HepG2 (cell line): ENCODE results near the gene CDH2. TPM values are rescaled to one million over a fixed set of nuclear protein-coding genes. Genes with fewer than 3 reads are reported as not detected.

Experiments
- BCL6 ChIP-seq: IDR thresholded peaks from 2 replicates; pipeline ENCODE4 v1.6.1; 2016; ENCODE audit warnings: missing genetic modification reagents, missing compliant biosample characterization
- BCLAF1 ChIP-seq: fragments of 450-650 bp; IDR thresholded peaks from 2 replicates; pipeline ENCODE4 v1.6.1; 2017; ENCODE audit warnings: mild to moderate bottlenecking
- CREM ChIP-seq, 2 experiments: sonication (generic) in 1 of 2; formaldehyde crosslinking in 1 of 2; IDR thresholded peaks; 2 replicates each; pipeline versions ENCODE4 v1.4.0 to v1.6.1; 2016 to 2020; ENCODE audit warnings: antibody characterized with exemption in 1 of 2, mild to moderate bottlenecking in 1 of 2, missing genetic modification reagents in 1 of 2
- EHMT2 ChIP-seq: fragments of 200-600 bp; sonication (generic); IDR thresholded peaks from 2 replicates; pipeline ENCODE4 v1.7.0; 2017; ENCODE audit warnings: antibody characterized with exemption, low read depth, low read length, borderline replicate concordance
- EP300 ChIP-seq, 3 experiments: sonication (generic) in 1 of 3; formaldehyde crosslinking in 1 of 3; IDR thresholded peaks; 2 replicates each; pipeline versions ENCODE4 v1.5.1 to v1.6.1; 2011 to 2020; ENCODE audit warnings: low read depth in 2 of 3, low read length in 2 of 3, borderline replicate concordance in 1 of 3, improper control_type of control experiment in 1 of 3, mild to moderate bottlenecking in 1 of 3, missing genetic modification reagents in 1 of 3, moderate library complexity in 1 of 3
- HNF4G ChIP-seq, 2 experiments: sonication (generic) in 1 of 2; formaldehyde crosslinking in 1 of 2; IDR thresholded peaks; 2 replicates each; pipeline versions ENCODE4 v1.4.0 to v1.6.1; 2011 to 2020; ENCODE audit warnings: borderline replicate concordance in 2 of 2, low read depth in 2 of 2, mild to moderate bottlenecking in 2 of 2, low read length in 1 of 2, missing genetic modification reagents in 1 of 2, moderate library complexity in 1 of 2
- KLF13 ChIP-seq: sonication (generic); formaldehyde crosslinking; IDR thresholded peaks from 2 replicates; pipeline ENCODE4 v1.4.0; 2020; ENCODE audit warnings: mild to moderate bottlenecking, missing genetic modification reagents
- MED1 ChIP-seq: sonication (generic); formaldehyde crosslinking; IDR thresholded peaks from 2 replicates; pipeline ENCODE4 v1.4.0; 2020; ENCODE audit warnings: missing genetic modification reagents
- MYNN ChIP-seq: sonication (generic); formaldehyde crosslinking; IDR thresholded peaks from 2 replicates; pipeline ENCODE4 v1.4.0; 2020; ENCODE audit warnings: mild to moderate bottlenecking, low read depth, missing genetic modification reagents
- NR2F6 ChIP-seq, 2 experiments: IDR thresholded peaks; 2 replicates each; pipeline ENCODE4 v1.6.1; 2016; ENCODE audit warnings: antibody characterized with exemption in 1 of 2, mild to moderate bottlenecking in 1 of 2
- PHF20 ChIP-seq: sonication (generic); formaldehyde crosslinking; IDR thresholded peaks from 2 replicates; pipeline ENCODE4 v1.5.0; 2020; ENCODE audit warnings: mild to moderate bottlenecking, missing genetic modification reagents
- PRMT3 ChIP-seq: sonication (generic); formaldehyde crosslinking; IDR thresholded peaks from 2 replicates; pipeline ENCODE4 v1.8.1; 2022; ENCODE audit warnings: low read depth, mild to moderate bottlenecking, moderate library complexity, missing genetic modification reagents, borderline replicate concordance
- RARG ChIP-seq: sonication (generic); formaldehyde crosslinking; IDR thresholded peaks from 2 replicates; pipeline ENCODE4 v1.4.0; 2020; ENCODE audit warnings: low read depth, mild to moderate bottlenecking, missing genetic modification reagents
- WIZ ChIP-seq: sonication (generic); formaldehyde crosslinking; IDR thresholded peaks from 2 replicates; pipeline ENCODE4 v1.5.1; 2020; ENCODE audit warnings: mild to moderate bottlenecking, missing genetic modification reagents
- ZBTB8A ChIP-seq: sonication (generic); formaldehyde crosslinking; IDR thresholded peaks from 2 replicates; pipeline ENCODE4 v1.4.0; 2020; ENCODE audit warnings: mild to moderate bottlenecking, low read depth, missing genetic modification reagents, borderline replicate concordance
- ZFP36L1 ChIP-seq: sonication (generic); formaldehyde crosslinking; IDR thresholded peaks from 2 replicates; pipeline ENCODE4 v1.8.0; 2022; ENCODE audit warnings: mild to moderate bottlenecking, missing genetic modification reagents, moderate library complexity
- ZNF746 ChIP-seq: sonication (generic); formaldehyde crosslinking; IDR thresholded peaks from 2 replicates; pipeline ENCODE4 v1.8.0; 2022; ENCODE audit warnings: mild to moderate bottlenecking, missing genetic modification reagents
- ZNF75D ChIP-seq: sonication (generic); formaldehyde crosslinking; IDR thresholded peaks from 2 replicates; pipeline ENCODE4 v1.8.1; 2023; ENCODE audit warnings: missing genetic modification reagents, mild to moderate bottlenecking, borderline replicate concordance
- ZNF777 ChIP-seq: sonication (generic); formaldehyde crosslinking; IDR thresholded peaks from 2 replicates; pipeline ENCODE4 v1.4.0; 2020; ENCODE audit warnings: missing genetic modification reagents
- ZUFSP ChIP-seq: sonication (generic); formaldehyde crosslinking; IDR thresholded peaks from 2 replicates; pipeline ENCODE4 v1.9.0; 2021; ENCODE audit warnings: missing genetic modification reagents, mild to moderate bottlenecking, borderline replicate concordance
- polyA plus RNA-seq, 8 experiments: library from polyadenylated mRNA; depleted of rRNA in 3 of 8; stranded (reverse) in 7 of 8; unstranded in 1 of 8; fragments of >200 nt; fragmentation: Illumina TruSeq in 4 of 8; extraction: Trizol in 4 of 8; gene quantifications; 2 replicates each; pipeline versions ENCODE4 v1.2.1 to v1.2.3, GENCODE V29; 2011 to 2016; ENCODE audit warnings: low read depth in 4 of 8, missing spikeins in 1 of 8, mixed read lengths in 1 of 8; ENCODE audit not compliant: insufficient read depth in 1 of 8
- total RNA-seq, 5 experiments: library from RNA; depleted of rRNA; stranded (reverse); fragments of >200 nt; fragmentation: Illumina TruSeq; extraction: Trizol; gene quantifications; 2 replicates each; pipeline ENCODE4 v1.2.3, GENCODE V29; 2016; ENCODE audit warnings: low read depth in 1 of 5
- TF ChIP-seq, protein P1 (sequence below): sonication (generic); formaldehyde crosslinking; IDR thresholded peaks from 2 replicates; pipeline ENCODE4 v1.5.0; 2020; ENCODE audit warnings: missing genetic modification reagents, mild to moderate bottlenecking, borderline replicate concordance
- TF ChIP-seq, protein P2 (sequence below): sonication (generic); formaldehyde crosslinking; IDR thresholded peaks from 2 replicates; pipeline ENCODE4 v1.5.0; 2020; ENCODE audit warnings: mild to moderate bottlenecking, missing genetic modification reagents

The CDH2 gene
- total and polyA plus RNA-seq, 2 of the 13 experiments (the other 11 are each of a cell fraction or from before 2014, with no cell fraction given): 18.6 to 36.1 TPM

GRCh38 chr18:28091197-28091596, 85.7 kb downstream of the CDH2 start (continued):
- peak; percentile 66 for TF ChIP-seq BCL6 (CRISPR knock-in tag)
- TF ChIP-seq RARG (CRISPR knock-in tag): no peak
- no peak for TF ChIP-seq ZNF75D (CRISPR knock-in tag)
- TF ChIP-seq ZBTB8A: no peak
- TF ChIP-seq, protein P1, sequence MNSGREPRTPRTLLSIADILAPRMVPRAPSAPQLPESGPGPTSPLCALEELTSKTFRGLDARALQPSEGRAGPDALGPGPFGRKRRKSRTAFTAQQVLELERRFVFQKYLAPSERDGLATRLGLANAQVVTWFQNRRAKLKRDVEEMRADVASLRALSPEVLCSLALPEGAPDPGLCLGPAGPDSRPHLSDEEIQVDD (CRISPR knock-in tag): no peak
- no peak for TF ChIP-seq MYNN (CRISPR knock-in tag)
- TF ChIP-seq BCLAF1: no peak
- TF ChIP-seq MED1 (CRISPR knock-in tag): peak; percentile 50; the same call in 1 of the 2 replicates
- TF ChIP-seq NR2F6 (IDR thresholded peaks at IDR 0.05): no peak
- peak; percentile 53; the same call in 1 of the 2 replicates for TF ChIP-seq NR2F6 (CRISPR knock-in tag; IDR thresholded peaks at IDR 0.05)
- TF ChIP-seq, protein P2, sequence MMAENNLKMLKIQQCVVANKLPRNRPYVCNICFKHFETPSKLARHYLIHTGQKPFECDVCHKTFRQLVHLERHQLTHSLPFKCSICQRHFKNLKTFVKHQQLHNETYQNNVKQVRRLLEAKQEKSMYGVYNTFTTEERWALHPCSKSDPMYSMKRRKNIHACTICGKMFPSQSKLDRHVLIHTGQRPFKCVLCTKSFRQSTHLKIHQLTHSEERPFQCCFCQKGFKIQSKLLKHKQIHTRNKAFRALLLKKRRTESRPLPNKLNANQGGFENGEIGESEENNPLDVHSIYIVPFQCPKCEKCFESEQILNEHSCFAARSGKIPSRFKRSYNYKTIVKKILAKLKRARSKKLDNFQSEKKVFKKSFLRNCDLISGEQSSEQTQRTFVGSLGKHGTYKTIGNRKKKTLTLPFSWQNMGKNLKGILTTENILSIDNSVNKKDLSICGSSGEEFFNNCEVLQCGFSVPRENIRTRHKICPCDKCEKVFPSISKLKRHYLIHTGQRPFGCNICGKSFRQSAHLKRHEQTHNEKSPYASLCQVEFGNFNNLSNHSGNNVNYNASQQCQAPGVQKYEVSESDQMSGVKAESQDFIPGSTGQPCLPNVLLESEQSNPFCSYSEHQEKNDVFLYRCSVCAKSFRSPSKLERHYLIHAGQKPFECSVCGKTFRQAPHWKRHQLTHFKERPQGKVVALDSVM (CRISPR knock-in tag): no peak
- TF ChIP-seq ZFP36L1 (CRISPR knock-in tag): no peak
- TF ChIP-seq EHMT2: no peak
- no peak for TF ChIP-seq ZNF777
- TF ChIP-seq ZUFSP (CRISPR knock-in tag): no peak
- peak in 1 of 2 experiments; percentile 87; a peak in 3 of 4 replicates for TF ChIP-seq EP300 (IDR thresholded peaks at IDR 0.05; ENCODE audit: low read depth in 2 of 2, low read length in 2 of 2)
- TF ChIP-seq EP300 (CRISPR knock-in tag; IDR thresholded peaks at IDR 0.05; ENCODE audit: borderline replicate concordance): no peak
- no peak for TF ChIP-seq PRMT3 (CRISPR knock-in tag)
- peak; percentile 70; the same call in 1 of the 2 replicates for TF ChIP-seq CREM (IDR thresholded peaks at IDR 0.05)
- TF ChIP-seq CREM (CRISPR knock-in tag; IDR thresholded peaks at IDR 0.05): no peak
- TF ChIP-seq WIZ (CRISPR knock-in tag): no peak
- no peak for TF ChIP-seq PHF20
- TF ChIP-seq KLF13 (CRISPR knock-in tag): no peak
- TF ChIP-seq ZNF746 (CRISPR knock-in tag): no peak
- TF ChIP-seq HNF4G (IDR thresholded peaks at IDR 0.05; ENCODE audit: borderline replicate concordance, low read depth, low read length): peak; percentile 76
- no peak for TF ChIP-seq HNF4G (CRISPR knock-in tag; IDR thresholded peaks at IDR 0.05; ENCODE audit: borderline replicate concordance, low read depth)
